Breast epithelium (tissue), 3 donors: ENCODE measurements around the gene CDC34.

Experiments used
- CTCF ChIP-seq, 3 donors: fragments of 450-650 bp; IDR thresholded peaks; one replicate each; pipeline ENCODE4 v1.5.1; 2016 to 2017; ENCODE audit warnings: antibody characterized with exemption in 3 of 3, mild to moderate bottlenecking in 3 of 3, moderate library complexity in 3 of 3
- POLR2A ChIP-seq: fragments of 450-650 bp; IDR thresholded peaks from one replicate; pipeline ENCODE4 v1.6.1; 2016; ENCODE audit warnings: antibody characterized with exemption, mild to moderate bottlenecking, moderate library complexity

DNA sequence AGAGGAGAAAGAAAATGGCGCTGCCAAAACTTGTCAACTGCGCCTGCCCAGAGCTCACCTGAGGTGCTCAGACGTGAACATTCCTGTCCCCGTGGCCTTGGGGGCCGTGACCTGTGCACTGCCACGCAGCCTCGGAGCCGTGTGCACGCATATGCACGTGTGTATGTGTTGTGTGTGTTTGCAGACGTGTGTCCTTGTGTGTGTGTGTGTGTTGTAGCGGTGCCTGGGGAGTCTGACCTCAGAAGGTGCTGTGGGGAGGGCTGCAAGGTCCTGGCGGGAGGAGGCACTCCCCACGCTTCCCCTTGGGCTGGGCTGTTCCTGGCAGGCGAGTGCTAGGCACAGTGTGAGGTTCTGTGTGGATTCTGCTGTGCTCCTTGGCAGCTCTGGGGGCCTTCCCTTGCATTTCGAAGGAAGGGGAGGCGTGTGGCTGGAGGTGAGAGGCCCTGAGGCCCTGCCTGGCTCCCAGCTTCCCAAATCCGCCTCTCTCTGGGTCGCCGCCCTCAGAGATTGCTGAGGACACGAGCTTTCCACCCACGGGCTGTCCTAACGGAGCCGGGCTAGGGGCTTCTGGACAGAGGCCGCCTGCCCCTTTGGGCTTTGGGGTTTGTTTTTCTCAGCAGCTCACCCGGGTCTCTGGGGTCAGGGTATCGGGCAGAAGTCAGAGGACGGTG lies 45.3 kb downstream of the CDC34 start:
- no peak for TF ChIP-seq CTCF (IDR thresholded peaks at IDR 0.05)
- no peak for TF ChIP-seq POLR2A
